PC-9 (cell line): ENCODE measurements around the gene KLHL1. TPM values are rescaled to one million over a fixed set of nuclear protein-coding genes. Genes with fewer than 3 reads are reported as not detected.

Experiments
- BruUV-seq: library from RNA; stranded (reverse); fragments of 400-500 nt; replicated peaks from 2 replicates; lab custom pipeline; 2021; lab: Mats Ljungman, UMichigan
- CTCF ChIA-PET: fragments of 300-600 bp; sonication (Branson Sonifier 250); formaldehyde crosslinking; loops from one replicate; lab custom pipeline; 2022; ENCODE audit warnings: antibody characterized with exemption; lab: Charles Lee
- POLR2A ChIA-PET: fragments of 300-600 bp; sonication (Branson Sonifier 250); formaldehyde crosslinking; loops from one replicate; lab custom pipeline; 2022; ENCODE audit warnings: antibody characterized with exemption; ENCODE audit not compliant: unreplicated experiment; lab: Charles Lee
- DNase-seq, 2 experiments: peaks; one replicate each; pipeline versions ENCODE4 v3.0.0 to v3.0.0-alpha.2; 2015 to 2022; ENCODE audit warnings: mixed read lengths in 1 of 2
- H2AFZ ChIP-seq: fragments of 200-600 bp; sonication (generic); 2 replicates; pipeline ENCODE4 v1.8.1; 2017; ENCODE audit warnings: antibody characterized with exemption
- H3F3A ChIP-seq: fragments of 200-600 bp; sonication (generic); 2 replicates; pipeline ENCODE4 v1.8.1; 2017; ENCODE audit warnings: antibody characterized with exemption, mild to moderate bottlenecking, low read depth; ENCODE audit not compliant: insufficient read depth
- H3K27ac ChIP-seq: fragments of 200-600 bp; sonication (generic); 2 replicates; pipeline ENCODE4 v1.6.1; 2016; ENCODE audit warnings: mixed run types
- H3K27me3 ChIP-seq: fragments of 200-600 bp; sonication (generic); 2 replicates; pipeline ENCODE4 v1.6.1; 2016; ENCODE audit warnings: low read depth, mixed run types; ENCODE audit not compliant: insufficient read depth
- H3K36me3 ChIP-seq: fragments of 200-600 bp; sonication (generic); 2 replicates; pipeline ENCODE4 v1.6.1; 2016; ENCODE audit warnings: low read depth, mixed run types
- H3K4me1 ChIP-seq: fragments of 200-600 bp; sonication (generic); replicated peaks from 2 replicates; pipeline ENCODE4 v1.6.1; 2016; ENCODE audit warnings: mixed run types; ENCODE audit not compliant: insufficient read depth
- H3K4me2 ChIP-seq: fragments of 200-600 bp; sonication (generic); 2 replicates; pipeline ENCODE4 v1.6.1; 2017; ENCODE audit warnings: mixed run types
- H3K4me3 ChIP-seq: fragments of 200-600 bp; sonication (generic); 2 replicates; pipeline ENCODE4 v1.6.1; 2016; ENCODE audit warnings: mixed run types
- H3K79me2 ChIP-seq: fragments of 200-600 bp; sonication (generic); 2 replicates; pipeline ENCODE4 v1.6.1; 2017; ENCODE audit warnings: low read depth, mixed run types
- H3K9me2 ChIP-seq: fragments of 200-600 bp; sonication (generic); 2 replicates; pipeline ENCODE4 v1.8.1; 2017; ENCODE audit warnings: mild to moderate bottlenecking; ENCODE audit not compliant: insufficient read depth
- H3K9me3 ChIP-seq: fragments of 200-600 bp; sonication (generic); 2 replicates; pipeline ENCODE4 v1.8.1; 2016; ENCODE audit warnings: low read depth; ENCODE audit not compliant: insufficient read depth
- H4K20me1 ChIP-seq: fragments of 200-600 bp; sonication (generic); 2 replicates; pipeline ENCODE4 v1.8.1; 2017; ENCODE audit not compliant: insufficient read depth
- EZH2 ChIP-seq: fragments of 200-600 bp; sonication (generic); IDR thresholded peaks from 2 replicates; pipeline ENCODE4 v1.8.0; 2017; ENCODE audit warnings: antibody characterized with exemption, low read depth
- intact Hi-C: fragments of 100-400 bp; cut with micrococcal nuclease; formaldehyde crosslinking; loops from one replicate; pipeline ENCODE4 v1.10.0; 2022; ENCODE audit not compliant: unreplicated experiment
- total RNA-seq: library from RNA; stranded (reverse); gene quantifications from 2 replicates; pipeline ENCODE4 v1.2.3, GENCODE V29; 2021
- TF ChIP-seq, protein P1 (sequence below): fragments of 200-600 bp; sonication (generic); conservative IDR thresholded peaks from 2 replicates; pipeline ENCODE4 v1.6.1; 2017; ENCODE audit warnings: mixed run types, antibody characterized with exemption, mild to moderate bottlenecking, moderate library complexity

Gene KLHL1
- total RNA-seq, 1 experiment from 2014 or later = not detected

DNA sequence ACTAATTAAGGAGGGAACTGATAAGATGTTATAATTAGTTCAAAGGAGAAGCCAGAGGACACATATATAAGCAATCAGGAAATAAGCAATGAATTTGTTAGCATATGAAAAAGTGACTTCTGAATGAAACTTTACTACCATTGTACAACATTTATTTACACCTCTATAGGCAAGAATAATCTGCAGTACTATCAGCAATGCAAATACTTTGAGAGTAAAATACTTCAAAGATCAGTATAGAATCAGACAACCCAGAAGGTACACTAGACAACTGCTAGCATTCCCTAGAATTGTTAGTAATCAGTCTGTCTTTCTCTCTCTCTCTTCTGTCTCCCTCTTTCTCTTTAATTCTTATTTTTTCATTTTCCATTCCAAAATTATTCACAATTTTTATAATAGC lies 197.5 kb downstream of the KLHL1 start:
- Histone ChIP-seq H3K27me3 (no peaks in the 10 kb centered on the region), H3K9me2 (no peaks in the 10 kb centered on the region), H4K20me1 (no peaks in the 10 kb centered on the region), H3K4me1 (no peaks in the 10 kb centered on the region), H3K9me3 (no peaks in the 10 kb centered on the region), H3K36me3 (no peaks in the 10 kb centered on the region), H2AFZ (no peak overlapping the region), H3F3A (no peaks in the 10 kb centered on the region), H3K27ac (no peak overlapping the region), H3K4me3 (no peak overlapping the region), H3K4me2 (no peak overlapping the region), H3K79me2 (no peaks in the 10 kb centered on the region)
- BruUV-seq = no TSS peak
- DNase-seq = no peak
- POLR2A ChIA-PET = interaction anchor here (0.7 kb wide), 1 partner anchor 492 kb away, joined by 5 read pairs; no protein-coding TSS in a partner anchor
- intact Hi-C loops = no loop called here
- CTCF ChIA-PET = no interaction called here
- TF ChIP-seq, protein P1, sequence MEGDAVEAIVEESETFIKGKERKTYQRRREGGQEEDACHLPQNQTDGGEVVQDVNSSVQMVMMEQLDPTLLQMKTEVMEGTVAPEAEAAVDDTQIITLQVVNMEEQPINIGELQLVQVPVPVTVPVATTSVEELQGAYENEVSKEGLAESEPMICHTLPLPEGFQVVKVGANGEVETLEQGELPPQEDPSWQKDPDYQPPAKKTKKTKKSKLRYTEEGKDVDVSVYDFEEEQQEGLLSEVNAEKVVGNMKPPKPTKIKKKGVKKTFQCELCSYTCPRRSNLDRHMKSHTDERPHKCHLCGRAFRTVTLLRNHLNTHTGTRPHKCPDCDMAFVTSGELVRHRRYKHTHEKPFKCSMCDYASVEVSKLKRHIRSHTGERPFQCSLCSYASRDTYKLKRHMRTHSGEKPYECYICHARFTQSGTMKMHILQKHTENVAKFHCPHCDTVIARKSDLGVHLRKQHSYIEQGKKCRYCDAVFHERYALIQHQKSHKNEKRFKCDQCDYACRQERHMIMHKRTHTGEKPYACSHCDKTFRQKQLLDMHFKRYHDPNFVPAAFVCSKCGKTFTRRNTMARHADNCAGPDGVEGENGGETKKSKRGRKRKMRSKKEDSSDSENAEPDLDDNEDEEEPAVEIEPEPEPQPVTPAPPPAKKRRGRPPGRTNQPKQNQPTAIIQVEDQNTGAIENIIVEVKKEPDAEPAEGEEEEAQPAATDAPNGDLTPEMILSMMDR = no peak
- TF ChIP-seq EZH2 = no peak

DNA sequence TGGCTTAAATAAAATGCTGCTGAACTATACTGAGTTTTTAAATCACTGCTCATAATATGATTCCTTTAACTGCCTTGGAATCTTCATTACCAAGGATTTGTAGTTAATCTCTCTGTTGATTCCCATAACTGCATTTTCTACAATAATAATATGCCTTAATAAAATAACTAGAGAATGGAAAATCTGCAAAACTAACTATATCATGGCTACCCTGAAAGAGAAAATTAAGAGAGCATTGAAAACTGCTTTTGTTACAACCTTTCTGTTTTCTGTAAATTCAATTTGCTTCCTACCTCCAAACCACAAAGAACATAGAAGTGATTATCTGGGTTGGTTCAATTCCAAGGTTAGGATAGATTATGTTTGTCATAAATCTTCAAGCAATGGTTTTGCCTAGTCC lies 203.5 kb downstream of the KLHL1 start:
- CTCF ChIA-PET = no interaction called here
- Histone ChIP-seq H3K27ac (no peak overlapping the region), H3K4me2 (no peak overlapping the region), H3K4me3 (no peak overlapping the region), H2AFZ (no peak overlapping the region), H3K9me3 (no peaks in the 10 kb centered on the region), H3K79me2 (no peaks in the 10 kb centered on the region), H3K27me3 (no peaks in the 10 kb centered on the region), H4K20me1 (no peaks in the 10 kb centered on the region), H3K9me2 (no peaks in the 10 kb centered on the region), H3K4me1 (no peaks in the 10 kb centered on the region), H3F3A (no peaks in the 10 kb centered on the region), H3K36me3 (no peaks in the 10 kb centered on the region)
- intact Hi-C loops = no loop called here
- POLR2A ChIA-PET = no interaction called here
- BruUV-seq = no TSS peak
- no peak for TF ChIP-seq EZH2
- TF ChIP-seq, protein P1 = no peak
- DNase-seq = no peak

DNA sequence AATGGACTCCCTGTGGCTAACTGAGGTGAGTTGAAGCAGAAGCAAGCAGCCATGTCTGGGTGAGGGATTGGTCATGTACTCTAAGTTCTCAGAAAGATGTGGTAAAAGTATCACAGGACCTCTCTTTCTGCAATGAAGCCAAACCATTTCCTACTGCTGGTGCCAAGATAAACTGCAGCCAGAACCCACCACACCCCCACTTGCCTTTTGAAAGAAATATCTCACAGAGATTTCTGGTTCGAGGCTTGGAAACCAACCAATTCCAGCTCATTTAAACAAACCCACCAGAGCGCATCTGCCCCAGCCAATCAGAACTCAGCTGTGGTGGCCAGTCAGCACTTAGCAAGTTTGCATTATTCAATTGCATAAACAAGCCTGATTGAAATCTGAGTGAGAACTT lies 205.2 kb downstream of the KLHL1 start:
- Histone ChIP-seq H3K9me3 (no peaks in the 10 kb centered on the region), H3K4me1 (no peaks in the 10 kb centered on the region), H3F3A (no peaks in the 10 kb centered on the region), H2AFZ (no peak overlapping the region), H3K36me3 (no peaks in the 10 kb centered on the region), H3K27ac (no peak overlapping the region), H3K9me2 (no peaks in the 10 kb centered on the region), H4K20me1 (no peaks in the 10 kb centered on the region), H3K27me3 (no peaks in the 10 kb centered on the region), H3K79me2 (no peaks in the 10 kb centered on the region), H3K4me3 (no peak overlapping the region), H3K4me2 (no peak overlapping the region)
- intact Hi-C loops = no loop called here
- no peak for TF ChIP-seq EZH2
- TF ChIP-seq, protein P1 = no peak
- DNase-seq = no peak
- BruUV-seq = no TSS peak
- ChIA-PET POLR2A (no interaction called here), CTCF (no interaction called here)
